ENCODE data around the gene WDFY2. TPM values are rescaled to one million over a fixed set of nuclear protein-coding genes. Genes with fewer than 3 reads are reported as not detected.

WDFY2 gene
- total RNA-seq, 1 donor from 2014 or later: 20.7 TPM

DNA sequence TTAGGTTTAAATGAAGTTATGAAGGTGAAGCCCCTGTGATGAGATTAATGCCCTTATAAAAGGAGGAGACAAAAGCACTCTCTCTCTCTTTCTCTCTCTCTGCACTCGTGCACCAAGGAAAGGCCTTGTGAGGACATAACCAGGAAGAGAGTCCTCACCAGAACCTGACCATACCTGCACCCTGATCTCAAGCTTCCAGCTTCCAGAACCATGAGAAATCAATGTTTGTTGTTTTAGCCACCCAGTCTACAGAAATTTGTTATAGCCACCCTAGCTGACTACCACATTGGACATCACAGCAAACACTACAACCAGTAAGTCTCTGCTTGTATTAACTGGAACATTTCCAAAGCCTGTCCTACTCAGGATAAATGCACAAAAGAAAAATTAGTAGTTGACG is 34.7 kb upstream of the WDFY2 start:
- Mint-ChIP-seq H3K27ac (ENCODE audit: unreplicated experiment) (no peak overlapping the region), H3K4me1 (ENCODE audit: unreplicated experiment) (peaks cover 20% of the 10 kb centered on the region), H3K36me3 (ENCODE audit: unreplicated experiment) (no peaks in the 10 kb centered on the region), H3K9me3 (ENCODE audit: unreplicated experiment) (no peaks in the 10 kb centered on the region), H3K4me3 (ENCODE audit: unreplicated experiment) (no peak overlapping the region), H3K27me3 (ENCODE audit: unreplicated experiment) (peaks cover 8% of the 10 kb centered on the region)
- DNase-seq (ENCODE audit: extremely low spot score, unreplicated experiment): no peak
- TF ChIP-seq, protein P1, sequence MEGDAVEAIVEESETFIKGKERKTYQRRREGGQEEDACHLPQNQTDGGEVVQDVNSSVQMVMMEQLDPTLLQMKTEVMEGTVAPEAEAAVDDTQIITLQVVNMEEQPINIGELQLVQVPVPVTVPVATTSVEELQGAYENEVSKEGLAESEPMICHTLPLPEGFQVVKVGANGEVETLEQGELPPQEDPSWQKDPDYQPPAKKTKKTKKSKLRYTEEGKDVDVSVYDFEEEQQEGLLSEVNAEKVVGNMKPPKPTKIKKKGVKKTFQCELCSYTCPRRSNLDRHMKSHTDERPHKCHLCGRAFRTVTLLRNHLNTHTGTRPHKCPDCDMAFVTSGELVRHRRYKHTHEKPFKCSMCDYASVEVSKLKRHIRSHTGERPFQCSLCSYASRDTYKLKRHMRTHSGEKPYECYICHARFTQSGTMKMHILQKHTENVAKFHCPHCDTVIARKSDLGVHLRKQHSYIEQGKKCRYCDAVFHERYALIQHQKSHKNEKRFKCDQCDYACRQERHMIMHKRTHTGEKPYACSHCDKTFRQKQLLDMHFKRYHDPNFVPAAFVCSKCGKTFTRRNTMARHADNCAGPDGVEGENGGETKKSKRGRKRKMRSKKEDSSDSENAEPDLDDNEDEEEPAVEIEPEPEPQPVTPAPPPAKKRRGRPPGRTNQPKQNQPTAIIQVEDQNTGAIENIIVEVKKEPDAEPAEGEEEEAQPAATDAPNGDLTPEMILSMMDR (IDR thresholded peaks at IDR 0.05): no peak

DNA sequence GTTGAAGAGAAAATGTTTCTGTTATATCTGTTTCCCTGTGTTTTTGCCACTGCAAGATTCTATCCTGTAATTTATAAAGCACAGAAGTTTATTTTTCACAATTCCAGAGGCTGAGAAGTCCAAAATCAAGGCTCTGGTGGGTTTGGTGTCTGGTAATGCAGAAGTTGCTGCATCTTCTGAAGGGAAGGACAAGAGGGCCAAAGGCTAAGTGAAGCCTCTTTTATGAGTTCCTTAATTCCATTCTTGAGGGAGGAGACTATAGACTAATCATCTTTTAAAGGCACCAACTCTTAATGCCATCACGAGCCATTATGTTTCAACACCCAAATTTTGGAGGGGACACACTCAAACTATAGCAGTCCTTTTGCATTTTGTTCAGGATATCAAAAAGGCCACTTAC is 34.1 kb upstream of the WDFY2 start:
- H3K9me3 Mint-ChIP-seq (ENCODE audit: unreplicated experiment): no peaks in the 10 kb centered on the region
- DNase-seq (ENCODE audit: extremely low spot score, unreplicated experiment): no peak
- H3K27me3 Mint-ChIP-seq (ENCODE audit: unreplicated experiment): peaks cover 11% of the 10 kb centered on the region
- H3K36me3 Mint-ChIP-seq (ENCODE audit: unreplicated experiment): no peaks in the 10 kb centered on the region
- TF ChIP-seq, protein P1 (IDR thresholded peaks at IDR 0.05): no peak
- no peak overlapping the region for H3K27ac Mint-ChIP-seq (ENCODE audit: unreplicated experiment)
- peaks cover 20% of the 10 kb centered on the region for H3K4me1 Mint-ChIP-seq (ENCODE audit: unreplicated experiment)
- no peak overlapping the region for H3K4me3 Mint-ChIP-seq (ENCODE audit: unreplicated experiment)

DNA sequence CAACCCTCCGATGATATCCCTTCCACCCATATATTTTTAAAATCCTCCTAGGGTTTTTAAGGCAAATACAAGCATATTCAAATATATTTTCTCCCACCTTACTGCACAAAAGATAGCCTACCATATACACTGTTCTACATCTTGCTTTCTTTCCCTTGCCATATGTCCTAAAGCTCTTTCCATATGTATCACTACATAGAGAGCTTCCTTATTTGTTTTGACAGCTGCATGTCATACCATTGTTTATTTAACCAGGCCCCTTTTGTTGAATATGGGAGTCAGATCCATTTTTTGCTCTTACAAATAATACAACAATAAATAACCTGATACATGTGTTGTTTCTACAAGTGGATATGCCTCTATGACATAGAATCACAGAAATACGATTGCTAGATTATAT is 32.8 kb upstream of the WDFY2 start:
- Mint-ChIP-seq H3K27ac (ENCODE audit: unreplicated experiment) (no peak overlapping the region), H3K9me3 (ENCODE audit: unreplicated experiment) (no peaks in the 10 kb centered on the region), H3K4me1 (ENCODE audit: unreplicated experiment) (peaks cover 20% of the 10 kb centered on the region), H3K4me3 (ENCODE audit: unreplicated experiment) (no peak overlapping the region), H3K36me3 (ENCODE audit: unreplicated experiment) (no peaks in the 10 kb centered on the region), H3K27me3 (ENCODE audit: unreplicated experiment) (peaks cover 22% of the 10 kb centered on the region)
- no peak for DNase-seq (ENCODE audit: extremely low spot score, unreplicated experiment)
- TF ChIP-seq, protein P1 (IDR thresholded peaks at IDR 0.05): no peak

DNA sequence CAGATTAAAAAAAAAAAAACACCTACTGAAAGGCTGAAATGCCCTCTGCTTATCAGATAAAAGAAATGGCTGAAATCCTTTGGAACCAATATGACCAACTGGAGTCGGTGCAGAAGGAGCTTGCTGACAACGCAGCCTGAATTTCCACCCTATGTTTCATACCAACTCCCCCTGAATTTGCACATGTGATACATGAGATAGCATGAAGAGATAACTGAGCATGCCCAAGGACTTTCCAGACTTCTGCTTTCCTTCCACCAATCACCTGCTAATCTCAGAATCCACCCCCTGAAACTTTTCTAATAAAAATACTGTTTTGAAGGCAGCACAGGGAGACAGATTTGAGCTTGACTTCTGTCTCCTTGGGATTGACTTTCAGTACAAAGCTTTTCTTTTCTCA is 32.2 kb upstream of the WDFY2 start:
- Mint-ChIP-seq H3K9me3 (ENCODE audit: unreplicated experiment) (no peaks in the 10 kb centered on the region), H3K36me3 (ENCODE audit: unreplicated experiment) (no peaks in the 10 kb centered on the region), H3K4me1 (ENCODE audit: unreplicated experiment) (peaks cover 20% of the 10 kb centered on the region), H3K4me3 (ENCODE audit: unreplicated experiment) (no peak overlapping the region), H3K27ac (ENCODE audit: unreplicated experiment) (no peak overlapping the region), H3K27me3 (ENCODE audit: unreplicated experiment) (peaks cover 25% of the 10 kb centered on the region)
- DNase-seq (ENCODE audit: extremely low spot score, unreplicated experiment): no peak
- TF ChIP-seq, protein P1 (IDR thresholded peaks at IDR 0.05): no peak

DNA sequence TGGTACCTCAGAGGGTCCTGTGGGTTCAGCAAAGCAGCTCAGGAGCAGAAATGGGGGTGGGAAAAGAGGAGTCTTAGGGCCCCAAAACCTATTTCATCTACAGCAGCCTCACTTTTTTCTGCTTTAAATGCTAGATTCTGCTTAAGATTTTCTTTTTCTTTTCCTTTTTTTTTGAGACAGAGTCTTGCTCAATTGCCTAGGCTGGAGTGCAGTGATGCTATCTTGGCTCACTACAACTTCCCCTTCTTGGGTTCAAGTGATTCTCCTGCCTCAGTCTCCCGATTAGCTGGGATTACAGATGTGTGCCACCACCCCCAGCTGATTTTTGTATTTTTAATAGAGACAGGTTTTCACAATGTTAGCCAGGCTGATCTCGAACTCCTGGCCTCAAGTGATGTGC is 30.7 kb upstream of the WDFY2 start:
- H3K4me3 Mint-ChIP-seq (ENCODE audit: unreplicated experiment): no peak overlapping the region
- H3K4me1 Mint-ChIP-seq (ENCODE audit: unreplicated experiment): peaks cover 32% of the 10 kb centered on the region
- H3K27ac Mint-ChIP-seq (ENCODE audit: unreplicated experiment): no peak overlapping the region
- H3K36me3 Mint-ChIP-seq (ENCODE audit: unreplicated experiment): no peaks in the 10 kb centered on the region
- H3K27me3 Mint-ChIP-seq (ENCODE audit: unreplicated experiment): peaks cover 25% of the 10 kb centered on the region
- H3K9me3 Mint-ChIP-seq (ENCODE audit: unreplicated experiment): no peaks in the 10 kb centered on the region
- TF ChIP-seq, protein P1 (IDR thresholded peaks at IDR 0.05): no peak
- DNase-seq (ENCODE audit: extremely low spot score, unreplicated experiment): no peak

Measured in osteocyte (in vitro differentiated cells).